ENCODE measurements around the gene KRT36. TPM values are rescaled to one million over a fixed set of nuclear protein-coding genes. Genes with fewer than 3 reads are reported as not detected.

KRT36 gene
- total and polyA plus RNA-seq, 2 experiments from 2014 or later, result not detected

GRCh38 chr17:41437769-41438168 is 51.9 kb downstream of the KRT36 start (continued):
- TF ChIP-seq ZNF462 (CRISPR knock-in tag; IDR thresholded peaks at IDR 0.05) (no peak), EZH2 (IDR thresholded peaks at IDR 0.05; ENCODE audit: low read depth, unreplicated experiment) (no peak), POLR2AphosphoS5 (IDR thresholded peaks at IDR 0.05; ENCODE audit: low read depth) (no peak), STAT1 (IDR thresholded peaks at IDR 0.05; ENCODE audit: unreplicated experiment) (no peak)

- Histone ChIP-seq H3K4me2 (no peak overlapping the region), H2AFZ (no peak overlapping the region), H3K27ac (ENCODE audit: low read depth) (no peak overlapping the region), H3F3A (replicated peaks; ENCODE audit: low read depth) (no peaks in the 10 kb centered on the region), H3K9me2 (ENCODE audit: insufficient read depth) (no peaks in the 10 kb centered on the region), H3K27me3 (ENCODE audit: insufficient read depth) (no peaks in the 10 kb centered on the region), H4K20me1 (replicated peaks; ENCODE audit: insufficient read depth) (no peaks in the 10 kb centered on the region), H3K4me3 (no peak overlapping the region), H3K4me1 (ENCODE audit: insufficient read depth) (no peaks in the 10 kb centered on the region), H3K36me3 (ENCODE audit: insufficient read depth) (no peaks in the 10 kb centered on the region; the same call in 1 of the 2 replicates), H3K79me2 (replicated peaks; ENCODE audit: insufficient read depth) (no peaks in the 10 kb centered on the region)
- no peaks in the 10 kb centered on the region for H3K4me1 Mint-ChIP-seq
- H3K27ac Mint-ChIP-seq, result no peak overlapping the region
- H3K36me3 Mint-ChIP-seq (ENCODE audit: low read depth), result no peaks in the 10 kb centered on the region
- peaks cover 3% of the 10 kb centered on the region for H3K27me3 Mint-ChIP-seq (ENCODE audit: insufficient read depth, low read depth, poor library complexity)
- ATAC-seq (no peak), DNase-seq (ENCODE audit: low spot score) (no peak)
- no peak overlapping the region for H3K4me3 Mint-ChIP-seq
- peaks cover 4% of the 10 kb centered on the region; the same call in 2 of the 3 replicates for H3K9me3 Mint-ChIP-seq
- TF ChIP-seq ZNF331 (CRISPR knock-in tag; IDR thresholded peaks at IDR 0.05; ENCODE audit: low read depth) (no peak), CREB1 (CRISPR knock-in tag; IDR thresholded peaks at IDR 0.05; ENCODE audit: low read depth) (no peak), ZNF462 (CRISPR knock-in tag; IDR thresholded peaks at IDR 0.05) (no peak), STAT1 (IDR thresholded peaks at IDR 0.05; ENCODE audit: unreplicated experiment) (no peak), JUNB (IDR thresholded peaks at IDR 0.05; ENCODE audit: unreplicated experiment) (no peak), POLR2AphosphoS5 (IDR thresholded peaks at IDR 0.05; ENCODE audit: low read depth) (no peak), NANOG (IDR thresholded peaks at IDR 0.05; ENCODE audit: borderline replicate concordance) (no peak), ETS1 (IDR thresholded peaks at IDR 0.05) (no peak)
Observed at GRCh38 chr17:41437254-41437653, 52.5 kb downstream of the KRT36 start.
